ENCODE data around the gene ELAVL2. TPM values are rescaled to one million over a fixed set of nuclear protein-coding genes. Genes with fewer than 3 reads are reported as not detected.

ELAVL2 gene
- 0.33 TPM for total RNA-seq
- 0.07 TPM for polyA plus RNA-seq
- long read RNA-seq, donor 1: 0 reads
- long read RNA-seq, donor 2: 0 reads
- long read RNA-seq, donor 3: 0 reads
- long read RNA-seq, donor 4: 0 reads
- long read RNA-seq, donor 5: 0 reads
- long read RNA-seq, donor 6: 0 reads
- long read RNA-seq, donor 7: 0 reads
- long read RNA-seq, donor 8: 0 reads
- long read RNA-seq, donor 9: 0 reads
- long read RNA-seq, donor 10: 0 reads

DNA sequence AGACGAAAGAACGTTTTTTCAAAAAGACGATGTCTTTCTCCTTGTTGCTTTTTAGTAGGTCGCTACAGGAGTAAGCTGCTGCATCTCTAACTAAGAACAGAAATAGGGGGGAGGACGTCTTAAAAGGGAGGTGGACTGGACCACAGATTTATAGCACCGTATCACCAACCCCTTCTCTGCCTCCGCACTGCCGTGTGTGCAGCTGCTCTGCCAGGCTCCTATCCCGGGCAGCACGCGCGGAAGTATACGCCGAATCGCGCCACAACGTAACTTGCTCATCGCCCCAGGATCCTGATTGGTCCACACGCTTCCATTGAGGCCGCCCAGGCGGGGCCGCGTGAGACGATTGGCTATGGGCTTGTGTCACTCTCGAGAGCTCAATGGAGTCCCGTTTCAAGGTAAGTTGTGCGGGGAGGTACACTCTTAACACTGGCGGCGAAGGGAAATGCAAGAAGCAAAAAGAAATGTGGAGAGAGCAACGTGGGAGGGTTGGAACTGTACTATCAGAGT is at the start of gene ELAVL2:
ELAVL2 (minus strand) TSS at position 121 of the 510 bp plus-strand sequence. CDS start 64,006 bp downstream, outside the sequence.
- DNase-seq (ENCODE audit: low read depth in 6 of 9, low spot score in 9 of 9): peak in 7 of 9 donors; percentile 0 to 55 (median 19)
- WGBS: 6% methylated on average over 30 of the region's 30 CpGs
- no peaks in the 10 kb centered on the region for H3K36me3 ChIP-seq (ENCODE audit: control insufficient read depth in 2 of 2, insufficient read depth in 2 of 2, low read length in 1 of 2)
- no peaks in the 10 kb centered on the region for H3K4me1 ChIP-seq (ENCODE audit: control insufficient read depth in 2 of 2, insufficient read depth in 2 of 2, low read length in 2 of 2)
- no peak within 1 kb of the TSS for H3K27ac ChIP-seq (ENCODE audit: low read depth in 1 of 2, low read length in 1 of 2)
- H3K9me3 ChIP-seq (ENCODE audit: control insufficient read depth in 2 of 2, insufficient read depth in 1 of 2, low read length in 1 of 2): peaks cover 3 to 5% of the 10 kb centered on the region in 2 donors
- peaks cover 36 to 66% of the 10 kb centered on the region in 2 donors for H3K27me3 ChIP-seq (ENCODE audit: control insufficient read depth in 2 of 2, insufficient read depth in 1 of 2, low read length in 1 of 2)
- H3K4me3 ChIP-seq (ENCODE audit: low read length in 2 of 2): no peak within 1 kb of the TSS

DNA sequence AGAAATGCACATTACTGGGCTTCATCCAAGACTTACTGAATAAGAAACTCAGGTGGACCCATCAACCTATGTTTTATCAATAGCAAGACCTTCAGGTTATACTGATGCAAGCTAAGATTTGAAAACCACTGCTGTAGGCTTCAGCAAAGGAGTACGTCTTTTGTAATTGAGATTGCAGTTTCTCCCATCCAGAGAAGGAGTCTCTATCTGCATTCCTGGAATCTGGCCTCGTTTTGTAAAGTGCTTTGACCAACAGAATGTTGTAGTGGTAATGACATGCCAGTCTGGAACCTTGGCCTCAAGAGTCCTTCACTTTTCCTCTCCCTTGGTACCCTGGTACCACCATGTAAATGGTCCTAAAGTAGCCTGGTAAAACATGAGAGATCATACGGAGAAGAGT is 32.2 kb upstream of the ELAVL2 start:
- DNase-seq (ENCODE audit: low read depth in 6 of 9, low spot score in 9 of 9): no peak
- no peaks in the 10 kb centered on the region for H3K9me3 ChIP-seq (ENCODE audit: control insufficient read depth in 2 of 2, insufficient read depth in 1 of 2, low read length in 1 of 2)
- 79% methylated on average over 3 of the region's 3 CpGs for WGBS

DNA sequence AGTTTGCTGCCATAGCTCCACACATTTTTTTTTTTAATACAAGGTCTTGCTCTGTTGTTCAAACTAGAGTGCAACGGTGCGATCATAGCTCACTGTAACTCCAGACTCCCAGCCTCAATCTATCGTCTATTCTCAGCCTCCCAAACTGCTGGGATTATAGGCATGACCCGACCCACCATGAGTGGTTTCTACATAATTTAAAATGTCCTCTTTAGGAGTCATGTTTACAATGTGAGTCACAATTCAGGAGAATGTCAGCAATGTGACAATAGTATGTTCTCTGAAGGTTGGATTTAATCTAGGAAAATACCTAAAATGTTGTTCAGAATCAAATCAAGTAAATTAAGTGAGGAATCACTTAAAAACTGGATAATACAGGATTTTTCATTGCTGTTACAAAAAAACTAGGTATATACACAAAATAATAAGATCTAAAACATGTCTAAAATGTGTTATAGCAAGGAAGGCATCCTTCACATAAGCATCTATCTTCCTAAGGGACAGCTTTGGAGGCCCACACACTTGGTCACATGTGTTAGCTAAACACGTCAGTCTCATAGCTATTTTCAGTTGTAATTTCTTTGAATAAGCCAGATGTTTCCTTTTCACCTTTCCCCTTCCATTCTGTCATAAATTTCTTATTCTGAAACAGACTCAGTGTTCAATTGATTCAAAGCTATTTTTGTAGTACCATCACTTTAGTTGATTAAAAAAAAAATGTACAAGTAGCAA is 30.0 kb upstream of the ELAVL2 start:
- H3K27me3 ChIP-seq (ENCODE audit: control insufficient read depth in 2 of 2, insufficient read depth in 1 of 2, low read length in 1 of 2): peaks cover 0 to 5% of the 10 kb centered on the region in 2 donors
- H3K36me3 ChIP-seq (ENCODE audit: control insufficient read depth in 2 of 2, insufficient read depth in 2 of 2, low read length in 1 of 2): no peaks in the 10 kb centered on the region
- DNase-seq (ENCODE audit: low read depth in 6 of 9, low spot score in 9 of 9): no peak
- H3K4me1 ChIP-seq (ENCODE audit: control insufficient read depth in 2 of 2, insufficient read depth in 2 of 2, low read length in 2 of 2): no peaks in the 10 kb centered on the region
- WGBS: 78% methylated on average over 5 of the region's 5 CpGs
- no peaks in the 10 kb centered on the region for H3K9me3 ChIP-seq (ENCODE audit: control insufficient read depth in 2 of 2, insufficient read depth in 1 of 2, low read length in 1 of 2)
- no peak overlapping the region for H3K27ac ChIP-seq (ENCODE audit: low read depth in 1 of 2, low read length in 1 of 2)
- H3K4me3 ChIP-seq (ENCODE audit: low read length in 2 of 2): no peak overlapping the region

More for the DNA sequence above, 32.2 kb upstream of the ELAVL2 start:
- no peak overlapping the region for H3K27ac ChIP-seq (ENCODE audit: low read depth in 1 of 2, low read length in 1 of 2)
- H3K4me3 ChIP-seq (ENCODE audit: low read length in 2 of 2): no peak overlapping the region
- no peaks in the 10 kb centered on the region for H3K27me3 ChIP-seq (ENCODE audit: control insufficient read depth in 2 of 2, insufficient read depth in 1 of 2, low read length in 1 of 2)
- no peaks in the 10 kb centered on the region for H3K4me1 ChIP-seq (ENCODE audit: control insufficient read depth in 2 of 2, insufficient read depth in 2 of 2, low read length in 2 of 2)
- no peaks in the 10 kb centered on the region for H3K36me3 ChIP-seq (ENCODE audit: control insufficient read depth in 2 of 2, insufficient read depth in 2 of 2, low read length in 1 of 2)

DNA sequence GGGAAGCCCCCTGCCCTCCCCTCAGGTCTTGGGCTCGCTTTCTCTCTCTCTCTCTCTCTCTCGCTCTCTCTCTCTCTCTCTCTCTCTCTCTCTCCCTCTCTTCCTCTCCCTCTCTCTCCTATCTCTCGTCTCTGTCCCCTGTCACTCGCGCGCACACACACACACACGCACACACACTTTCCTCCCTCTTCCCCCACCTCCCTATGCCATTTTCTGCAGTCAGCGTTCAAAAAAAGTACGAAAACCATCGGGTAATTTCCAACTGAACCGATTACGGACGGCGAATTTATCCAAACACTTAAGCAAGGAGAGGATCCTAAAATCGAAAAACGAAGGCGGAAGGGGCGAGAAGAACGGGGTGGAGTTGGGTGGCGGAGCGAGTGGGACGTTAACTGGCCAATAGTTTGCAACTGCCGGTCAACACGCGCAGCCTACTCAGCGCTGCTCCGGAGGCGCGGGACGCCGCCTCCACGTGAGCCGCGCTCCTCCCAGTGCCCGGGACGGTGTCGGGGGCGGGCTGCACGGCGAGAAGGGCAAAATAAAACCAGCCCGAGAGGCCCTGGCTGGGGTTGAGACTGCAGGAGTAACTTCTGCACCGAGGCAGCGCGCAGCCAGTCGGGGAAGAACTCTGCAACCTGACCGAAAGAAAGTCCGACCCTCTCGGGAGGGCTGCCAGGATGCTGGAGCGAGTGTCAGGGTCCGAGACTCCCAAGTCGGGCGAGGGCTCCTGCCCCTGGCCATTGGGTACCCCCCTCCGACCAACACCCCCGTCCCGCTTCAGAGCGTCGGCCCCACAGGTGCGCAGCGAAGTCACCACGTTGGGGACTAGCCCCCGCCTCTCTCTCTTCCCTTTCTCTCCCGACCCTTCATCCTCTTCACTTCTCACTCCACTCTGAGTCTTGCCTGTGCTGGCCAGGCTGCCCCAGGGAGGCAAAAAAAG is 24.9 kb upstream of the ELAVL2 start:
- Histone ChIP-seq H3K36me3 (ENCODE audit: control insufficient read depth in 2 of 2, insufficient read depth in 2 of 2, low read length in 1 of 2) (no peaks in the 10 kb centered on the region), H3K4me1 (ENCODE audit: control insufficient read depth in 2 of 2, insufficient read depth in 2 of 2, low read length in 2 of 2) (no peaks in the 10 kb centered on the region), H3K9me3 (ENCODE audit: control insufficient read depth in 2 of 2, insufficient read depth in 1 of 2, low read length in 1 of 2) (no peaks in the 10 kb centered on the region), H3K27ac (ENCODE audit: low read depth in 1 of 2, low read length in 1 of 2) (no peak overlapping the region), H3K4me3 (ENCODE audit: low read length in 2 of 2) (no peak overlapping the region), H3K27me3 (ENCODE audit: control insufficient read depth in 2 of 2, insufficient read depth in 1 of 2, low read length in 1 of 2) (peaks cover 0 to 20% of the 10 kb centered on the region in 2 donors)
- WGBS: 9% methylated on average over 62 of the region's 62 CpGs
- no peak for DNase-seq (ENCODE audit: low read depth in 6 of 9, low spot score in 9 of 9)

DNA sequence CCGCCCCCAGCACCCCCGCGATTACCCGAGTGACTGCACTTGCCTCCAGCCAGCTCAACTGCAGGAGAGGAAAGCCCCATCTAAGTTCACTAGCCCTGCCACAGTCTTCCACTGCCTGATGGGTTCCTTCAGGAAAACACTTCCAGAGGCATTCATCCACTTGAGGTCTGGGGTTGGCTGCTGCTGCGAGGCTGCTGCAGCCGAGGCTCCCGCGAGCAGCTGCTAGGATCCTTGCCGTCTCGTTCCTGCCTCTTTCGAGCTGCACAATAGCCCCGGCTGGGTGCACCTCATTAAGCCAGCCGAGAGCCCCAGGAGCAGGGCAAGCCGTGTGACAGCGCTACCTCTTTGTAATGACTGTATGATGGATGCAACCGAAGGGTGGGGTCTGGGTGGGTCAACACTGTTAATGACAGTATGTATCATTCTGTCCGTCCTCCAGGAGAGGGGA is 24.2 kb upstream of the ELAVL2 start:
- DNase-seq (ENCODE audit: low read depth in 6 of 9, low spot score in 9 of 9): no peak
- Histone ChIP-seq H3K9me3 (ENCODE audit: control insufficient read depth in 2 of 2, insufficient read depth in 1 of 2, low read length in 1 of 2) (no peaks in the 10 kb centered on the region), H3K4me3 (ENCODE audit: low read length in 2 of 2) (no peak overlapping the region), H3K4me1 (ENCODE audit: control insufficient read depth in 2 of 2, insufficient read depth in 2 of 2, low read length in 2 of 2) (no peaks in the 10 kb centered on the region), H3K36me3 (ENCODE audit: control insufficient read depth in 2 of 2, insufficient read depth in 2 of 2, low read length in 1 of 2) (no peaks in the 10 kb centered on the region), H3K27me3 (ENCODE audit: control insufficient read depth in 2 of 2, insufficient read depth in 1 of 2, low read length in 1 of 2) (peaks cover 0 to 20% of the 10 kb centered on the region in 2 donors), H3K27ac (ENCODE audit: low read depth in 1 of 2, low read length in 1 of 2) (no peak overlapping the region)
- 3% methylated on average over 17 of the region's 17 CpGs for WGBS

DNA sequence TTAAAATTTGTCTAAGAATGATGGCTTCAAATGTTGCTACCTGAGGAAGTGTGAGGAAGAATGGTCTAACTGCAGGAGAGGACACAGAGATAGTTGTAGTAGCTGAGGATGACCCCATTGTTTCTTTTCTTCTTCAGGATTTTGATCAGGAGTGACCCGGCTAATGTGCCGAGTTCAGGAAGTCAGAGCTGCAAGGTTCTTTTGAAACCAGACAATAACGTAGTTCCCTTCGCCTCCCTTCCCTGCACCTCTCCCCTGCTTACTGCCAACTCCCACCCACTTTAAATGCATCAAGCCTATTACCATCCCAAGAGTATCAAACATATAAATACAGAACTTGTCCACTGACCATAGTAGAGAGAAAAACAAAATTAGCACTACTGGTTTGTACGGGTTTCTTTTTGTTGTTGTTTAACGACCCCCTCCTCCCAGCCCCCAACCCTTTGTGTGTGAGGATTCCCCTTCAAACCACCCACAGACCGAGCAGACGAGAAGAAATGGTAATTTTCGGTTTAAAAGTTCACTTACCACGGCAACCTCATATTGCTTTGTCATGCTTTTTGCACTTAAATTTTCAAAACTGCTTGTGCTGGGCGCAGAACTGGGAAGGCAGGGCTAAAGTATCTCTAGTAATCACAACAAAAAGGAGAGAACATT is 23.5 kb upstream of the ELAVL2 start:
- Histone ChIP-seq H3K27me3 (ENCODE audit: control insufficient read depth in 2 of 2, insufficient read depth in 1 of 2, low read length in 1 of 2) (peaks cover 0 to 20% of the 10 kb centered on the region in 2 donors), H3K4me3 (ENCODE audit: low read length in 2 of 2) (no peak overlapping the region), H3K4me1 (ENCODE audit: control insufficient read depth in 2 of 2, insufficient read depth in 2 of 2, low read length in 2 of 2) (no peaks in the 10 kb centered on the region), H3K9me3 (ENCODE audit: control insufficient read depth in 2 of 2, insufficient read depth in 1 of 2, low read length in 1 of 2) (no peaks in the 10 kb centered on the region), H3K27ac (ENCODE audit: low read depth in 1 of 2, low read length in 1 of 2) (no peak overlapping the region), H3K36me3 (ENCODE audit: control insufficient read depth in 2 of 2, insufficient read depth in 2 of 2, low read length in 1 of 2) (no peaks in the 10 kb centered on the region)
- WGBS: 11% methylated on average over 11 of the region's 11 CpGs
- DNase-seq (ENCODE audit: low read depth in 6 of 9, low spot score in 9 of 9): no peak

DNA sequence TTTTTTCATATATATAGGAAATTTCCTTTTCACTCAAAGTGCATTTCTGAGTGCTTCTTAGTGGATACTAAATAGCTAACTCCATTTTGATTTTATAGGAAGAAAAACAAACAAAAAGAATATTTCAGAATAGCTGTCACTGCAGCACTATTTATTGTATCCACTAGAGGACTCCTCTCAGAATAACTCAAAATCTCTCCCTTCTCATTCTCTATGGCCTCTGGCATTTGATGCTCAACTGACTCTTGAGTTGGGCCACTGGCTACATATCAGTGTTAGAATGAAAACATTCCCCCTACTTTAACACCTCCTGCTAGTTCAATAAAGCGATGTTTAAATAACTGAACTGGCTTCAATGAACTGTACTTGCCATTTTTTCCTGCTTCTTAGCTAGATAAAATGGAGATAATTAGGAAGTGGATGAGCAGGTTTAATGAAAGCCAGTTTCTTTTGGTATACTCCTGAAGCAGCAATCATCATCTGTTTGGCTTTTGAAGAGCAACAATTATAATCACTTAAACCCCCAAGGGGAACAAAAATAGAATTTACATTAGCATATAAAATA is 16.6 kb upstream of the ELAVL2 start:
- no peak for DNase-seq (ENCODE audit: low read depth in 6 of 9, low spot score in 9 of 9)
- Histone ChIP-seq H3K27me3 (ENCODE audit: control insufficient read depth in 2 of 2, insufficient read depth in 1 of 2, low read length in 1 of 2) (no peaks in the 10 kb centered on the region), H3K27ac (ENCODE audit: low read depth in 1 of 2, low read length in 1 of 2) (no peak overlapping the region), H3K4me1 (ENCODE audit: control insufficient read depth in 2 of 2, insufficient read depth in 2 of 2, low read length in 2 of 2) (no peaks in the 10 kb centered on the region), H3K9me3 (ENCODE audit: control insufficient read depth in 2 of 2, insufficient read depth in 1 of 2, low read length in 1 of 2) (no peaks in the 10 kb centered on the region), H3K36me3 (ENCODE audit: control insufficient read depth in 2 of 2, insufficient read depth in 2 of 2, low read length in 1 of 2) (no peaks in the 10 kb centered on the region), H3K4me3 (ENCODE audit: low read length in 2 of 2) (no peak overlapping the region)
- 86% methylated on average over 1 of the region's 1 CpG for WGBS

DNA sequence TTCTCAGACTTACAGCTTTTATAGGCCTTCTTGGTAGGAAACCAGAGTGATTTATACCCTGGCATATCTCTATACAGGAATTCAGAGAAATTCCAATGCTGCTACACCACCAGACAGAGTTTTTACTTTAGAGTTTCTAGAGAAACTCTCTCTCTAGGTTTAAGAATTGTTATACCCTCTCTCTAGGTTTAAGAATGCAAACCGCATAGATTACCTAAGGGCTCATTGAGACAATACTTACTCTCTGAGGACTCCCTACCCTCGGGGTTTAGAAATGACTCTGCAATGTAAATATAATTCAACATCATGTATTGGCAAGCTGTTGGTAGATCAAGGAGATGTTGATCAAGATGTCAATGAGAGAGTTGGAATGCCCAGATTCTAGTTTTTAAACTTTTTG is 15.3 kb upstream of the ELAVL2 start:
- Histone ChIP-seq H3K27me3 (ENCODE audit: control insufficient read depth in 2 of 2, insufficient read depth in 1 of 2, low read length in 1 of 2) (no peaks in the 10 kb centered on the region), H3K27ac (ENCODE audit: low read depth in 1 of 2, low read length in 1 of 2) (no peak overlapping the region), H3K4me1 (ENCODE audit: control insufficient read depth in 2 of 2, insufficient read depth in 2 of 2, low read length in 2 of 2) (no peaks in the 10 kb centered on the region), H3K9me3 (ENCODE audit: control insufficient read depth in 2 of 2, insufficient read depth in 1 of 2, low read length in 1 of 2) (no peaks in the 10 kb centered on the region), H3K4me3 (ENCODE audit: low read length in 2 of 2) (no peak overlapping the region), H3K36me3 (ENCODE audit: control insufficient read depth in 2 of 2, insufficient read depth in 2 of 2, low read length in 1 of 2) (no peaks in the 10 kb centered on the region)
- no peak for DNase-seq (ENCODE audit: low read depth in 6 of 9, low spot score in 9 of 9)
- WGBS: 90% methylated on average over 2 of the region's 2 CpGs
